Adrenal gland (tissue), 5 donors: ENCODE measurements around the gene HSDL2.
"Not testable (repeated sequence)": the region's sequence is repeated elsewhere in the genome, so short reads cannot be mapped to it uniquely, and the experiment has no call there.

ENCODE experiments used
- CTCF ChIP-seq, 6 experiments: fragments of 450-650 bp in 4 of 6; fragments of 200-600 bp in 2 of 6; sonication (generic) in 1 of 6; IDR thresholded peaks; 1 replicate in 5 of 6; 2 replicates in 1 of 6; pipeline versions ENCODE4 v1.5.1 to v1.8.0; 2016 to 2021; ENCODE audit warnings: antibody characterized with exemption in 6 of 6, mild to moderate bottlenecking in 2 of 6, moderate library complexity in 1 of 6
- POLR2A ChIP-seq, 2 donors: fragments of 450-650 bp; IDR thresholded peaks; one replicate each; pipeline ENCODE4 v1.6.1; 2017; ENCODE audit warnings: antibody characterized with exemption in 2 of 2, mild to moderate bottlenecking in 2 of 2, moderate library complexity in 1 of 2
- donor health status: DM: no; HTN: no; CAD: no.

GRCh38 chr9:112373666-112374065 is 6.2 kb upstream of the HSDL2 start:
- not testable (repeated sequence) for TF ChIP-seq CTCF, POLR2A (IDR thresholded peaks at IDR 0.05)
